Measurements from ENCODE around the gene PHTF1.
"Not testable (repeated sequence)": the region's sequence is repeated elsewhere in the genome, so short reads cannot be mapped to it uniquely, and the experiment has no call there.

The PHTF1 gene

GRCh38 chr1:113779542-113779941 lies 20.3 kb upstream of the PHTF1 start:
- no peak for DNase-seq (ENCODE audit: low read depth in 2 of 2, low spot score in 1 of 2)

- DNase-seq (ENCODE audit: low read depth in 2 of 2, low spot score in 1 of 2): no peak
Measured at GRCh38 chr1:113777561-113777960, 18.3 kb upstream of the PHTF1 start.

- no peak for DNase-seq (ENCODE audit: low read depth in 2 of 2, low spot score in 1 of 2)
Measured at GRCh38 chr1:113770031-113770430, 10.7 kb upstream of the PHTF1 start.

- DNase-seq (ENCODE audit: low read depth in 2 of 2, low spot score in 1 of 2): no peak
Measured at GRCh38 chr1:113769601-113769970, 10.3 kb upstream of the PHTF1 start.

GRCh38 chr1:113768916-113769600 lies 9.8 kb upstream of the PHTF1 start:
- no peak for DNase-seq (ENCODE audit: low read depth in 2 of 2, low spot score in 1 of 2)

GRCh38 chr1:113765306-113766230 lies 6.3 kb upstream of the PHTF1 start:
- DNase-seq (ENCODE audit: low read depth in 2 of 2, low spot score in 1 of 2): no peak

- DNase-seq (ENCODE audit: low read depth in 2 of 2, low spot score in 1 of 2): no peak
Measured at GRCh38 chr1:113763661-113764060, 4.4 kb upstream of the PHTF1 start.

- DNase-seq (ENCODE audit: low read depth in 2 of 2, low spot score in 1 of 2): no peak
Measured at GRCh38 chr1:113761937-113762336, 2.7 kb upstream of the PHTF1 start.

GRCh38 chr1:113760102-113761080 lies 1.1 kb upstream of the PHTF1 start:
- no peak for DNase-seq (ENCODE audit: low read depth in 2 of 2, low spot score in 1 of 2)

GRCh38 chr1:113758631-113759332 lies 504 bp downstream of the PHTF1 start:
- peak; percentile 13 to 24 for DNase-seq (ENCODE audit: low read depth in 2 of 2, low spot score in 1 of 2)

GRCh38 chr1:113756461-113756860 lies 2.8 kb downstream of the PHTF1 start:
- no peak for DNase-seq (ENCODE audit: low read depth in 2 of 2, low spot score in 1 of 2)

GRCh38 chr1:113753333-113753732 lies 6.0 kb downstream of the PHTF1 start:
- DNase-seq (ENCODE audit: low read depth in 2 of 2, low spot score in 1 of 2): not testable (repeated sequence)

- DNase-seq (ENCODE audit: low read depth in 2 of 2, low spot score in 1 of 2): no peak
Measured at GRCh38 chr1:113751516-113751915, 7.8 kb downstream of the PHTF1 start.

GRCh38 chr1:113751114-113751513 lies 8.2 kb downstream of the PHTF1 start:
- no peak for DNase-seq (ENCODE audit: low read depth in 2 of 2, low spot score in 1 of 2)

- no peak for DNase-seq (ENCODE audit: low read depth in 2 of 2, low spot score in 1 of 2)
Measured at GRCh38 chr1:113749402-113749801, 9.9 kb downstream of the PHTF1 start.

- DNase-seq (ENCODE audit: low read depth in 2 of 2, low spot score in 1 of 2): no peak
Measured at GRCh38 chr1:113747376-113747775, 11.9 kb downstream of the PHTF1 start.

- DNase-seq (ENCODE audit: low read depth in 2 of 2, low spot score in 1 of 2): no peak
Measured at GRCh38 chr1:113745425-113745824, 13.9 kb downstream of the PHTF1 start.

- no peak for DNase-seq (ENCODE audit: low read depth in 2 of 2, low spot score in 1 of 2)
Measured at GRCh38 chr1:113744114-113744513, 15.2 kb downstream of the PHTF1 start.

- no peak for DNase-seq (ENCODE audit: low read depth in 2 of 2, low spot score in 1 of 2)
Measured at GRCh38 chr1:113742515-113742914, 16.8 kb downstream of the PHTF1 start.

GRCh38 chr1:113734357-113735055 lies 24.8 kb downstream of the PHTF1 start:
- DNase-seq (ENCODE audit: low read depth in 2 of 2, low spot score in 1 of 2): no peak
